Right ventricle myocardium superior (tissue), 1 donor: ENCODE results near the gene ZNF831. TPM values are rescaled to one million over a fixed set of nuclear protein-coding genes. Genes with fewer than 3 reads are reported as not detected.

Experiments used
- total RNA-seq: library from RNA; stranded (reverse); fragmentation: NEBNext Ultra II Directional; extraction: Animal tissue kit (Norgen Biotek cat#: 25700); gene quantifications from one replicate; pipeline ENCODE4 v1.2.1, GENCODE V29; 2021
- donor health status: DM: no; HTN: yes; CAD: no; lungs with severe emphysema.

Gene ZNF831
- total RNA-seq, 1 donor from 2014 or later, result 0.08 TPM

Other genes starting within 250 kb of the ZNF831 start
- 29.0 TPM for gene NELFCD, start 182.6 kb upstream of the ZNF831 start, total RNA-seq
- 133 TPM for gene CTSZ, start 156.6 kb upstream of the ZNF831 start, total RNA-seq
- gene TUBB1, start 144.4 kb upstream of the ZNF831 start, total RNA-seq, result 0.22 TPM
- gene ATP5F1E, start 131.5 kb upstream of the ZNF831 start, total RNA-seq, result 143 TPM
- 37.6 TPM for gene PRELID3B, start 121.0 kb upstream of the ZNF831 start, total RNA-seq
- not detected for gene EDN3, start 136.8 kb downstream of the ZNF831 start, total RNA-seq